ENCODE measurements around the gene IL22RA2.

DNA sequence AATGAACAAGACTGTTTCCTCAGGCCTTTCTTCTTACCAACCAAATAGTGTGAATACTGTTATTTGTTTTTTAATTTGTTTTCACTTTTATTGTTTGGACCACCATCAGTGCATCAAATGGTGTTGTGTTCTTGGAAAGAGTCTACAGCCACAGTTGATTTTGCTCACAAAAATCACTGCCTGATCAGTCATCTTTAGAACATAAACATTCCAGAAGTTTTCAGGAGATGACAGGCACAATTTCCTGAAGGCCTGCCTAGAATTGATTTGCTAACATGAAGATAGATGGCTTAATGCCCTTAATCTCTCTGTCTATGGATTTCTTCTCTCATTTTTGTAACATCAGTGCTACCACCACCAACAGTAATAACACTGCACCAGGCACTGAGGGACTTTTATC is 13.5 kb downstream of the IL22RA2 start:
- TF ChIP-seq, protein P1, sequence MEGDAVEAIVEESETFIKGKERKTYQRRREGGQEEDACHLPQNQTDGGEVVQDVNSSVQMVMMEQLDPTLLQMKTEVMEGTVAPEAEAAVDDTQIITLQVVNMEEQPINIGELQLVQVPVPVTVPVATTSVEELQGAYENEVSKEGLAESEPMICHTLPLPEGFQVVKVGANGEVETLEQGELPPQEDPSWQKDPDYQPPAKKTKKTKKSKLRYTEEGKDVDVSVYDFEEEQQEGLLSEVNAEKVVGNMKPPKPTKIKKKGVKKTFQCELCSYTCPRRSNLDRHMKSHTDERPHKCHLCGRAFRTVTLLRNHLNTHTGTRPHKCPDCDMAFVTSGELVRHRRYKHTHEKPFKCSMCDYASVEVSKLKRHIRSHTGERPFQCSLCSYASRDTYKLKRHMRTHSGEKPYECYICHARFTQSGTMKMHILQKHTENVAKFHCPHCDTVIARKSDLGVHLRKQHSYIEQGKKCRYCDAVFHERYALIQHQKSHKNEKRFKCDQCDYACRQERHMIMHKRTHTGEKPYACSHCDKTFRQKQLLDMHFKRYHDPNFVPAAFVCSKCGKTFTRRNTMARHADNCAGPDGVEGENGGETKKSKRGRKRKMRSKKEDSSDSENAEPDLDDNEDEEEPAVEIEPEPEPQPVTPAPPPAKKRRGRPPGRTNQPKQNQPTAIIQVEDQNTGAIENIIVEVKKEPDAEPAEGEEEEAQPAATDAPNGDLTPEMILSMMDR (IDR thresholded peaks at IDR 0.05) = no peak
- TF ChIP-seq POLR2A (IDR thresholded peaks at IDR 0.05) = no peak

Measured in testis (tissue), 2 donors.